Stimulated activated CD4-positive, alpha-beta T cell treated with anti-CD3 and anti-CD28 coated beads, Interleukin-15, amount 100 ng/mL, for 24 hours (primary cell): Measurements from ENCODE around the gene CTU2.

Experiments used
- DNase-seq: peaks from one replicate; pipeline ENCODE4 v3.0.0-alpha.2; 2020

Gene CTU2

DNA sequence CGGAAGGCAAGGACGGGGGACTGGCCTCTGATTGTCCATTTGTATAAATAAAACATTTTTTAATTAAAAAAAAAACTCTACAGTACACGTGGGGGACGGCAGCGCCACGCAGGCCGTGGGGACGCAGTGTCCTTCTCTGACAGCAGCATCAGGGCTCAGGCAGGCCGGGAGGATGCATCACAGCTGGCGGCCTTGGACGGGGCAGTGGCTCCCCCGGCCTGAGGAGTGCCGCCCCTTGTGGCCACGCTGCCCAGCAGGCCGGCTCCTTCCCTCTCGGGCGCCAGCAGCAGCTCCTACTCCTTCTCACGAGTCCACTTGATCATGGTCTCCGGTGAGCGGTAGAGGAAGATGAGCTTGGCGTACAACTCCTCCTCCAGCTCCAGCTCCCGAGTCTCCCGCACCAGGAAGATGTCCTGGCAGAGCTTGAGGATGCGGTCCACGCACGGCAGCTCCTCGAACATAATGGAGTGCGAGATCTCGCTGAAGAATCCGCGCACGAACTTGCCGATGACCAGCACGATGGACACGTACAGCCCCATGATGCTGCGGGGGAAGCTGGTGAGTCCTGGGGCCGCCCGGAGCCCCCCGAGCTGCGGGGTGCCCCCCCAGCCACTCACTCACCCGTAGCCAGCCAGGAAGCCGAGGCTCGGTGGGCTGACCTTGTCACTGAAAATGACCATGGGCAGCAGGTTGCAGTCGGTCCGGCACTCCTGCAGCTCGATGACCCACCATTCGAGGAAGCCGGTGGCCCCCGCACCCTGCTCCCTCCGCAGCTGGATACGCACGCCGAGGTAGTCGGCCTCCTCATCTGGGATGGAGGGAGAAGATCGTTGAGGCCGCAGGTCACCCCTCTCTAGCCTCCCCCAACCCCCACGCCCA is 9.2 kb downstream of the CTU2 start:
- DNase-seq, result no peak

DNA sequence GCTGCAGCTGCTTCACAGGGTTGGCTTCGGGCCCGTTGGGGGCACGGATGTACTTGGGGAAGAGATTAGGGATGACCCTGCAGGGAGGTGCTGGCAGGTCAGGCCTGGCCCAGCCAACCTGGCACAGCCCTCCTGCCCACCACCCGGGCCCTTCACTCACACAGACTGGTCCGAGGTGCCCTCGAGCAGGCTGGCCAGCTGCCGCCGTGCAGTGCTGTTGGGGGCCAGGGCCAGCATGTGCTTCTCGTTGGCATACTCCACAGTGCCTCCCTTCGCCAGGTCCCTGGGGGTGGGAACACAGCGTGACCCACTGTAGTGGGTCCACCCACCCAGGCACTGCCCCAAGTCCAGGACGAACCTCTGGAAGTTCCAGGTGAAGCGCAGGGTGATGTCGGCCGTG is 9.9 kb downstream of the CTU2 start:
- no peak for DNase-seq

DNA sequence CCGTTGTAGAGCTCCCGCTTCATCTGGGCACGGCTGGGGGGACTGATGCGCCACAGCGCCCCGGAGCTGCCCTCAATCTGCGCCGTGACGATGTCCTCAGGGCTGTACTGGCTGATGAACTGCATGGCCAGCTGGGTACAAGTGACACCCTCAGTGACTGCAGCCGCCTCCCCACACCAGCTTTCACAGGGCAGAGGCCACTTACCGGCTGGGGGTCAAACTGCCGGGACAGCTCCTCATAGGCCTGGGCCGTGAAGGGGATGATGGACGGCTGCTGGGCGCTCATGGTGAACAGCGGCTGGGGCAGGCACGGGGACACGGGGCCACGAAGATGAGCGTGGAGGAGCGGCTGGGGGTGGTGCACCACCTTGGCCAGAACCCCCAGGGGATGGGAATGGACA is 10.3 kb downstream of the CTU2 start:
- DNase-seq, result no peak

DNA sequence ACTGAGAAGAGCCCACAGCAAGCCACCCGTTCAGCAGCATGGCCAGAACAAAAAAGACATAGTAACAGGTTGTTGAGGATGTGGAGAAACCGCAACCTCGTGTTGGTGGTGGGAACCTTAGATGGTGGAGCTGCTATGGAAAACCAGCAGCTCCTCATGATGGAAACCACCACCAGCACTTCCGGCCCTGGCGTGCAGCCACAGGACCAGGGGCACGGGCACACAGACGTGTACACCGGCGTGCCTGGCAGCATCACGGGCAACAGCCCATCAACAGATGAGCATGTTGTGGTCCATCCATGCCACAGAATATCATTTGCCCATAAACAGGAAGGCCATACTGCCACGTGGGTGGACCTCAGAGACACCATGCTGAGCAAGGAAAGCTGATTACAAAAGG is 11.9 kb downstream of the CTU2 start:
- DNase-seq, result no peak

DNA sequence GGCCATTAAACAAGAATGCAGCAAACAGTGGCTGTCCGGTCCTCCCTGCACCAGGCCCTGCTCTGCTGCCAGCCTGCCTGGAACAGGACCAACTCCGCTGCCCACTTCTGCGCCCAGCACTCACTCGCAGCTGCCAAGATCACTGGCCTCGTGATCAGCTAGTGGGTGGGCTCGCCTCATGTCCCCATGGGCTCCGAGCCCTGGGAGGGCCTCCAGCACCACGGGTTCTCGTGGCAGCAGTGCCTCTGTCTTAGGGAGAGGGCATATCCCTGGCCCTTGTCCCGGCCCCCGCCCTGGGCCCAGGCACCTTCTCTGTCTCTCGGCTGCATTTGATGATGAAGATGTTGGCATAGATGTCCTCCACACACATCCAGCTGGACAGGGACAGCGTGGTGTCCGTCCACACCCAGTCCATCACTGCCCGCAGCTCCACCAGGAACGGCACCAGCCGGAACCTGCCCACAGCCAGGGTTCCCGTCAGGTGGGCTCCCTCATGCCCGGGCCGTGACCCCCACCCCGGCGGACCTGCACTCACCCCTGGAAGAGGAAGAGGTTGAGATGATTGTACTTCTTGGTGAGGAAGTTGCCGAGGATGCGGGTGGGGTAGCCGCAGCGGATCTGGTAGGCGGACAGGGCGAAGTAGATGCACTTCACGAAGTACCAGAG is 13.1 kb downstream of the CTU2 start:
- no peak for DNase-seq

DNA sequence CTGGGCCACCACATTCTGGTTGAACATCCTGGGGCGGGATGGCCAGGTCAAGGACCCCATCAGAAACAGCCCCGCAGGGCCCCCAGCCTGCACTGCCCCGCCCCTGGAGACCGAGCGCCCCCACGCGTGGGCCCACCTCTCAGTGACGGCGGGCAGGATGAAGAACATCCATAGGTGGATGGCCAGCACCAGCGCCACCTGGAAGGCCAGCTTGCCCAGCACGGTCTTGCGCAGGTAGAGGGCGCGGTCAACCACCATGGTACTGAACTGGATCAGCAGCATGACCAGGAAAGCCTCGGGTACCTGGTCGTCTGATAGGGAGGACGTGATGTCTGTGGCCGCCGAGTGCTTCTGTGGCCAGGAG is 13.6 kb downstream of the CTU2 start:
- DNase-seq, result no peak

DNA sequence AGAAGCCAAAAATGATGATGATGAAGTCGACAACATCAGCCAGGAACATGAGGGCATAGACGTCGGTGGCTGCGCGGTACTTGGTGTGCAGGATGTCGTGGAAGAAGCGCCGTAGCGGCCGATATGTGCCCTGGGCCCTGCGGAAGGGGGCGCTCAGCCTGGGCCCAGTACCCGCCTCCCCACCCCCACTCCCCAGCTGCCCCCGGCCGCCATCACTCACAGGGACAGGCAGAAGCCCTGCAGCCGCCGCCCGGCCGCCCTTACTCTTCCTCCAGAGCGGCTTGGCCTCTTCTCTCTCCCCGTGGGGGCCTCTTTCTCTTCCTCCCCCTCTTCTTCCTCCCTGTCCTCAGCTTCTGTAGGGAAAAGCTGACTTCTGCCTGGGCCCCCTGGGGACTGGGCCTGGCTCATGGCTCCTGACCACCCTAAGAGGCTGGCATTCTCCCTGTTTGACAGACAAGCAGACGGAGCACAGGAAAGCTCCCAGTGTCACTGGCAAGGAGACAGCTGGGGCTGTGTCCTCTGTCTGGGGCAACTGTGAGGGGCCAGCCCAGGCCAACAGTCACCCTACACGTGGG is 14.2 kb downstream of the CTU2 start:
- no peak for DNase-seq

DNA sequence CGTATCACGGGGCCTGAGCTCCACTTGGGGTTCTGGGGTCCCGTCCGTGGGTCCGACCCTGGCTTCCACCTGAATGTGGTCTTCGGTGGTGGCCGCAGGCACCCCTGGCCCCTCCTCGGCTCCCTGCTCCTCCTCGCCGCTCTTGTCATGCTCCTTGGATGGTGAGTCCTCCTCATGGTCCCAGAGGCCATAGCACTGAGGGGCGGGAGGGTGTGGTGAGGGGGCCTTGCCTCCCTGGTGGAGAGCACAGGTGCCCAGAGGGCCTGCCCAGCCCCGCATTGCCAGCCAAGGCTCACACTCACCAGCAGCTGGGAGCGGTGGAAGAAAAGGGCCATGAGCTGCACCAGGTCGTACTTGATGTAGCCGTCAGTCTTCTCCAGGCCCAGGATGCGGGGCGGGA is 14.9 kb downstream of the CTU2 start:
- DNase-seq, result no peak

DNA sequence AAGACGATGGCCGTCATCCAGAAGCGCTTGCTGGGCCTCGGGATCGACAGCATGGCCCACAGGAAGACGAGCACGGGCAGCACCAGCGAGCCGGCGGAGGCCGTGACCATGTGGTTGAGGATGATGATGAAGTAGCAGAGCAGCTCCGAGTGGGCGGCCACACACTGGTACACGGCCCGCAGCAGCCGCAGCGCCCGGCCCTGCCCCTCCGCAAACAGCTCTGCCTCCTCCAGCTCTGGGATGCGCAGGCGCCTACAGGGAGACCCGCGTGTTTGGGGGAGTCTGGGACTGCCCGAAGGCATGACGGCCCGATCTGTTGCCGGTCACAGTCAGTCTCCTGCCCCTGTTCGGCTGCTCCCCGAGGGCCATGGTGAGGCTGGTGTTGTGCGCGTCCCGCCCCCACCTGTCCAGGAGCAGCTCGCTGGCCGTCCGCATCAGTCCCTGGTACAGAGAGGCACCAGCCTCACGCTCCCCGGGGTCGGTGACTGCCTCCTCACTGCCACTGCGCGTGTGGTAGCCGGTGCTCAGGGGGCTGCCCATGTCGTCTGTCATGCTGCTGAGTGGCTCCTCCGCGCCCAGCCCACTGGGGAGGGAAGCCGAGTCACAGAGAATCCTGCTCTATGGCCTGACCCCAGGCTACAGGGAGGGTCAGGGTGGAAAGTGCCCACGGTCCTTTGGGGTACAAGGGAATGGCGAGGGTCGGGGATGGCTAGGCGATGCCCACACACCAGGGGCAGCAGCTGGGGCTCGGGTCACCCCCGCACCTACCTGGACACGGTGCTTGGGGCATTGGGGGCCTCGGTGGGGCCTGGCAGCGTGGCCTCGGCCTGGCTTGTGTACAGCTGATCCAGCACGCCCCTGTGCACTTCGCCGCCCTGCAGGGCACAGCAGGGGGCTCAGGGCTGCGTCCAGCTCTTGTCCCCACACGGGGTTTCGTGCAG is 15.8 kb downstream of the CTU2 start:
- DNase-seq, result no peak

DNA sequence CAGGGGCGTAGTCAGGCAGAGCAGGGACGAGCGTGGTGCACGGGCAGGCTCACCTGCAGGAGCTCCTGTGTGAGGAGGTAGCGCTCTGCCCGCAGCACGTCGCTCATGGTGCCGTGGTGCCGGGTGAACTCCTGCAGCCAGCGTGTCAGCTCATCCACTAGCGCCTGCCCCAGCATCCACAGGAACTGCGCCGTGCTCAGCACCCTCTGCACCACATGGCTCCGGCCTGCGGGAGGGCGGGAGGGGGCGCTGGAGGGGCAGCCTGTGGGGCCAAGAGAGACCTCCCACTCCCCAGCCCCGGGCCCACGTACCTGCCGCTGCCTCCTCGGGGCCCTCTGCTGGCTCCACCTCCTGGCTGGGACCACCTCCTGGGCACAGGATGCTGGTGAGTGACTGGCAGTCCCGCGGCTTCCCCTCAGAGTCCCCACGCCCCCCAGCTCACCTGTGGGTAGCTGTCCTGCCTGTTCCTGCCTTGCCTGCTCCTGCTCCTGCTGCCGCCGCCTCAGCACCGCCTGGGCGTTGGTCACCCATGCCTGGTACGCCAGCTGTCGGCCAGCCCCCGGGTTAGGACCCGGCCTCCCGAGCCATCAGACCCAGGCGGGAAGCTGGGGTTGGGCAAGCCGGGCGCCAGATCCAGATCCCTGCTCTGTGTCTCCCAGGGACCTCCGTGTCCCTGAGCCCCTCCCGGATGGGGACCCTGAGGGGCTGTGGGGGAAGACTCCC is 16.6 kb downstream of the CTU2 start:
- no peak for DNase-seq

DNA sequence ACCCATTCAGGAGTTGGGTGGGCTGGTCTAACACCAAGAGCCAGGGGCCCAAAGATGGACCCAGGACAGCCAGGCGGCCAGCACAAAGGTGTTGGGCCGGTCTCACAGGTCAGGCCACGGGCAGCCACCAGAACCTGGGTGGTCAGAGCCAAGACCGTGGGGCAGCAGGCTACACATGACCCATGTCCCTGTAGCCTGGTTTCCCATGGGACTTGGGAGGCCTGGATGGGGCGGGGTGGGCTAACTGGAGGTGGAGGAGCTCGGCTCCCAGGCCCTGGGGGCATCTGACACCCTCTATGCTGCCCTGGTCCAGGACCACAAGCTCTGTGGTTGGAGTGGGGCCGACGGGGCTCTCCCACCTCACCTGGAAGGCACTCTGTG is 17.2 kb downstream of the CTU2 start:
- no peak for DNase-seq

DNA sequence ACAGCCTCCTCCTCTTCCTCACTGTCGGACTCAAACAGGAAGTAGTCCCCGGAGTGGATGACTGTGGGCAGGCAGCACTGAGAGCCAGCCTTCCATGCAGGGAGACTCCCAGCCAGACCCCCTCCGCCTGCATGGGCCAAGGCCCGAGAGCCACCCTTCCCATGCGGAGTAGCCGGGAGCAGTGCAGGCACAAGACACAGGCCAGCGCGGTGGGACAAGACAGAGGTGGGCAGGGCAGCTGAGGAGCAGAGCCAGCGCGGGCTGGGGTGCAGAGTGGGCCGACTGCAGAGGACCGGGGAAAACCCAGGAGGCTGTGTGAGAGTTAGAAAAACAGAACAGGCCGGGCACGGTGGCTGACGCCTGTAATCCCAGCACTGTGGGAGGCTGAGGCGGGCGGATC is 17.6 kb downstream of the CTU2 start:
- DNase-seq, result no peak

DNA sequence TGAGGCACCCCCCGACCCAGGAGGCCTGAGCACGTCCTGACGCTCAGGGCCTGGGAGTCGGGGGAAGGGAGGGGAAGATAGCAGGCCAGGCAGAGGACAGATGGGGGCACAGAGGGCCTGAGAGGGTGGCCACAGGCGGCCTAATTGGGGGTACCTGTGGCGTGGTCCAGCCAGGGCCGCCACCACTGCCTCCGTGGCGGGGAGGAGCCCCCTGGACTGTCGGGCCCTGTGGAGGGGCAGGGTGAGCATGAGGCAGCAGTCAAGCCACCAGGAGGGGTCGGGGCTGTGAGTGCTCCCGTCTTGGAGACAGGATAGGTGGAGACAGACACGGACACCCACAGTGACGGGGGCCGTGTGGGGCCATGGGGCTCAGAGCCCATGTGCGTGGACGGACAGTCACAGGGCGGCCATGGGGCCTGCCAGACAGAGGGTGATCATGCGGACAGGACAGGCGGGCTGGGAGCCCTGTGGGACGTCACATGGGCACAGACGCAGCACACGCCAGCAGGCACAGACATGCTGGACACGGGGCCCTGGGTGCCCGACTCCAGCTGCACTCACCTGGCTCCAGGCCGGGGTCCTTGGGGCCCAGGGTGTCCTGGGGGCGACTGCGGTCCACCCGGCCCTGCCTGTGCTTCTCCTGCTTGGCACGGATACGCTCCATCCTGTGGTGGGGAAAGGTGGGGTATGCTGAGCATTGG is 18.7 kb downstream of the CTU2 start:
- DNase-seq, result no peak

DNA sequence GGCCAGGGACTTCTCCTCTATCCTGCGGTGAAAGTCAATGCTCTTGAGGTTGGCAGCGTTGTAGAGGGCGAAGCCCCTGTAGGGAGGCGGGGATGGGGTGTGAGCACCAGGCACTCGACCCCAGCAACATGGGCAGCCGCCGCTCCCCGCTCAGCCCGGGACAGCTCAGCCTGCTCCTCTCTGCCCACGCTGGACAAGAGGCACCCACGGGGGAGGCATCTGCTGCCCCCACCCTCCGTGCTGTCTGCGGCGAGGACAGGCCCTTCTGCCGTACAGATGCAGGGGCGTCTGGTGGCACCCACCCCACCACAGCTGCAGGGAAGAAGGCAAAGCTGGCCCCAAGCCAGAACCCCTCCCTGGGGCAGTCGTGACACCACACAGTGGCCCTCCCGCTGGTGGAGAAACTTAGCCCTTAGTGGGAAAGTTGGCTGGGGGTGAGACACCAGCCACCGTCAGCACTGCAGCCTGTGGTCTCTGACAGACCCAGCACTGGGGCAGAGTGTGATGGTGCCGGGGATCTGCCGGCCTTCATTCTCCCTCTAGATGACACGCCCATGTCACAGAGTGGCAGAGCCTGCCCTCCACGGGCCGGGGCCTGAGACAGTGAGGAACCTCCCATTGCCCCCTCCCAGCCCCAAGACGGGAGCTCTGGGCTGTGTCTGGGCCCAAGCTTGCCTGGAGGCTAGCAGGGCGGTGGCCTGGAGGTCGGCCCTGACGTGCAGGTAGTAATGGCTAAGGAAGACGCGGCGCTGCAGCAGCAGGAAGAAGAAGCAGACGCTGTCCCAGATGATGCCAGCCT is 19.5 kb downstream of the CTU2 start:
- no peak for DNase-seq

DNA sequence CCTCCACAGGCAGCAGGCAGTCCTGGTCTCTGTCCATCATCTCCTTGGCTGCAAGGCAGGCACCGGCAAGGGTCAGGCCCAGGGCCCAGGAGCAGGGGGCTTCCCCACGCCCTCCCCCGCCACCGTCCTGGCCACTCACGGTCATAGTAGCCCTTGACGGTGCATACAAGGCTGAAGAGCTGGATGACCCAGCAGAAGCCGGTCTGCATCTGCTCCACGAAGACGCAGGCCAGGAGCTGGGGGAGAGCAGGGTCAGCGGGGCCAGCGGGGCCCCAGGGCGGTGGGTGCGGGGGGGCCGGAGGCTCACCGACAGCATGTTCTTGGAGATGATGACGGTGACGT is 20.1 kb downstream of the CTU2 start:
- DNase-seq, result no peak

DNA sequence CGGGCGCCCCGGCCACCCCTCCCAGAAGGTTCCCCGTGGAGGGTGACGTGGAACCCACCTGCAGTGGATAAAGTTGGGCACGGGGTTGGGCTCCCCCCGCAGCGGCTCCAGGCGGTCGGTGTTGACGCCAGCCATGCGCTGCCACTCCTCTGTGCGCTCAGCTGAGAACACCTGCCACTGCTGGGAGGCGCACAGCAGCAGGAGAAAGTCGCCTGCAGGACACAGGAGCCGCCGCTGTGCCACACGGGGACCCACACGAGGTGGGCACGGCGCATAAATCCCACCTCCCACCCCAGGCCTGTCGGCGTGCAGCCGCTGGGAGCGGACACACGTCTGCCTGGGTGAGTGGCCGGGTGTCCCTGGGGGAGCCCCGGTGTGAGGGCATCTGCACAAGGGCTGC is 20.7 kb downstream of the CTU2 start:
- no peak for DNase-seq

DNA sequence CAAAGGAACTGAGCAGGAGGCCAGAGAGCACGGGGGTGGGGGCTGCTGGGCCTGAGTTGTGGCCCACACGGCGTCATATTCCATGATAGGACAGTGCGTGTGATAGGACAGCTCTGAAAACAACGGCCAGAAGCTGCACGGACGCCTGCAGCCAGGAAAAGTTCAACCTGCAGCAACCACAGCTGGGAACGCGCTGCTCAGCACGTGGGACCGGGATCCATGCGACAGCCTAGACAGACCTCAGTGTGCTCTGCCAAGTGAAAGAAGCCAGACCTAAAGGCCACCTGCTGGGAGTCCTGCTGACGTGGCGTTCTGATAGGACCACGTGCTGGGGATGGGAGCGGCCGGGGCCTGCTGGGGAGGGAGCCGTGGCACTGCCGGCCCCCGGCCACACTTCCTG is 21.6 kb downstream of the CTU2 start:
- DNase-seq, result no peak

DNA sequence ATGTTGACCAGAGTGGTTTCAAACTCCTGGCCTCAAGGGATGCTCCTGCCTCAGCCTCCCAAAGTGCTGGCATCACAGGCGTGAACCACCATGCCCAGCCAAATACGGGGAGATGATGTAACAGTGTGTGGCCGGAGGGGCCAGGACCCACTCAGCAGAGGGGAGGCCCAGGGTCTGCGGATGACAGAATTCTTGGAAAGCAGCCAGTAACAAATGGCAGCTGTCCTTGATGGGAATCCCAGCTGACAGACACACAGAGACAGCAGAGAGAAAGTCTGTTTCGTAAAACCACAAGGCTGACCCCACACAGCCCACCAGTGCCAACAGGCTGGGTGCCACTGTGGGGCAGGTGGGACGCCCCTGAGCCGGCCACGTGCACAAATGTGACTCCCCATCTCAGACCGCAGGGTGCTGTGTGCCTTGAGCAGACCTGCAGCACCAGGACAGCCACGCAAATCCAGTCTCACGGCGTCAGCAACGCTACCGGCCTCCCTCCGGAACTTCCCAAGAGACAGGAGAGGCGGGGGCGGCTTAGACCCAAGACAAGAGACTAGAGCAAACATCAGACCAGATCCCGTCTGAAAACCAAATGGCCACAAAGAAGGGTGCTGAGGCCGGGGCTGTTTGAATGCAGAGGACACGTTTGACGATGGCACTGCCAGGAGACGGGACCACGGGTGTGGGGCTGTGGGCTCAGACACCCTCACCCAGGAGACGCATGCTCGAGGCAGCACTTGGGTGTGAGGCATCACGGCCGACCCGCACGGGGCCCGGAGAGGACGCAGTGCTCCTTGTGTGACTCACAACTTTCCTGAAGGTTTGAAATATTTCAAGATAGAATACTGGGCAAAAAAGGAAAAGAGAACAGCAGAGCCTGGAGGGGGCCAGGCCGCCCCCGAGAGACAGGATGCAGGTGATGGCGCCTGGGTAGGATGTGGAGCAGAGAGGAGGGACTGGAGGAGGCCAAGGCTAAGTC is 24.6 kb downstream of the CTU2 start:
- DNase-seq, result no peak

DNA sequence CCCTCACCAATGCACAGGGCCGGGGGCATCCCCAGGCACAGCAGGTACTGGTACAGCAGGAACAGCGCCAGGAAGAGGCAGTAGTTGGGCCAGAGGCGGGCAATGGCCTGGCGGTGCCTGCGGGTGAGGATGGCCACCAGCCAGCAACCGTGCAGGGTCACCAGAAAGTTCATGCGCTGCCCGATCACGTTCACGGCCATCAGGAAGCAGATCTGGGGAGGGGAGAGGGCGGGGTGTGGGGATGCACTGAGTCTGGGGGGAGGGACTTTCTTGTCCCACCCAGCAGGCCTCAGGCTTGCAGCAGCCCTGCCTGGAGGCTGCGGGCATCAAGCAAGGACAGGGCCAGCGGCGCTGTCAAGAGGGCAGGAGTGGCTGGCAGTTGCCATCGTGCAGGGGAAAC is 25.4 kb downstream of the CTU2 start:
- DNase-seq, result no peak
